Measurements from ENCODE around the gene FAM118B.

The FAM118B gene

GRCh38 chr11:126268708-126269579 is 57.4 kb downstream of the FAM118B start, which contains the start of the genes FOXRED1 and SRPRA:
FOXRED1 (plus strand) TSS chr11:126269154; CDS start chr11:126269207, 53 bp downstream.
SRPRA (minus strand) TSS chr11:126268895; CDS start chr11:126268804, 91 bp downstream.
- TF ChIP-seq ESRRG (CRISPR knock-in tag; IDR thresholded peaks at IDR 0.05): no peak
- no peak for TF ChIP-seq ZC3H10 (CRISPR knock-in tag; IDR thresholded peaks at IDR 0.05)
- ATAC-seq: peak; percentile 97

GRCh38 chr11:126277322-126277721 is 65.7 kb downstream of the FAM118B start:
- TF ChIP-seq SNAI2 (CRISPR knock-in tag; IDR thresholded peaks at IDR 0.05) (no peak), ZFP30 (CRISPR knock-in tag; IDR thresholded peaks at IDR 0.05) (no peak), CSDC2 (CRISPR knock-in tag; IDR thresholded peaks at IDR 0.05) (no peak), CREB5 (CRISPR knock-in tag; IDR thresholded peaks at IDR 0.05; ENCODE audit: low read depth) (no peak), ISL1 (CRISPR knock-in tag; IDR thresholded peaks at IDR 0.05) (no peak), ARNTL (CRISPR knock-in tag; IDR thresholded peaks at IDR 0.05; ENCODE audit: borderline replicate concordance, low read depth) (no peak), TSHZ2 (CRISPR knock-in tag; IDR thresholded peaks at IDR 0.05) (no peak), PATZ1 (CRISPR knock-in tag; IDR thresholded peaks at IDR 0.05; ENCODE audit: borderline replicate concordance) (no peak), ZNF70 (CRISPR knock-in tag; IDR thresholded peaks at IDR 0.05) (no peak), POU6F1 (CRISPR knock-in tag; IDR thresholded peaks at IDR 0.05; ENCODE audit: borderline replicate concordance, low read depth) (no peak)
- no peak for ATAC-seq

GRCh38 chr11:126277780-126278179 is 66.2 kb downstream of the FAM118B start:
- TF ChIP-seq ZC3H10 (CRISPR knock-in tag; IDR thresholded peaks at IDR 0.05) (no peak), ARNTL (CRISPR knock-in tag; IDR thresholded peaks at IDR 0.05; ENCODE audit: borderline replicate concordance, low read depth) (no peak), TCF4 (CRISPR knock-in tag; IDR thresholded peaks at IDR 0.05; ENCODE audit: borderline replicate concordance) (no peak), ZNF70 (CRISPR knock-in tag; IDR thresholded peaks at IDR 0.05) (no peak), TOX (CRISPR knock-in tag; IDR thresholded peaks at IDR 0.05; ENCODE audit: borderline replicate concordance) (no peak), PPARA (CRISPR knock-in tag; IDR thresholded peaks at IDR 0.05; ENCODE audit: borderline replicate concordance) (no peak)
- no peak for ATAC-seq

GRCh38 chr11:126279191-126279590 is 67.6 kb downstream of the FAM118B start:
- no peak for ATAC-seq
- no peak for TF ChIP-seq ZNF8 (CRISPR knock-in tag; IDR thresholded peaks at IDR 0.05)
- TF ChIP-seq ZC3H10 (CRISPR knock-in tag; IDR thresholded peaks at IDR 0.05): no peak
- TF ChIP-seq CSRNP3 (CRISPR knock-in tag; IDR thresholded peaks at IDR 0.05): no peak
- no peak for TF ChIP-seq ZFP30 (CRISPR knock-in tag; IDR thresholded peaks at IDR 0.05)
- no peak for TF ChIP-seq POU6F1 (CRISPR knock-in tag; IDR thresholded peaks at IDR 0.05; ENCODE audit: borderline replicate concordance, low read depth)
- no peak for TF ChIP-seq PPARA (CRISPR knock-in tag; IDR thresholded peaks at IDR 0.05; ENCODE audit: borderline replicate concordance)
- TF ChIP-seq BACH2 (CRISPR knock-in tag; IDR thresholded peaks at IDR 0.05; ENCODE audit: borderline replicate concordance): no peak
- TF ChIP-seq SNAI2 (CRISPR knock-in tag; IDR thresholded peaks at IDR 0.05): no peak
- TF ChIP-seq CREB5 (CRISPR knock-in tag; IDR thresholded peaks at IDR 0.05; ENCODE audit: low read depth): no peak
- no peak for TF ChIP-seq GLIS3 (CRISPR knock-in tag; IDR thresholded peaks at IDR 0.05)
- TF ChIP-seq ESRRG (CRISPR knock-in tag; IDR thresholded peaks at IDR 0.05): no peak
- no peak for TF ChIP-seq PATZ1 (CRISPR knock-in tag; IDR thresholded peaks at IDR 0.05; ENCODE audit: borderline replicate concordance)
- no peak for TF ChIP-seq ZNF70 (CRISPR knock-in tag; IDR thresholded peaks at IDR 0.05)
